SHP77 treated with DMSO at 0.1 percent for 48 hours (cell line): ENCODE results near the gene GRIN3A.

ENCODE experiments used
- DNase-seq: peaks from one replicate; lab custom pipeline; 2025; lab: John Stamatoyannopoulos, UW

Gene GRIN3A

GRCh38 chr9:101705135-101705661 is 33.2 kb downstream of the GRIN3A start:
- peak; percentile 85 for DNase-seq

- DNase-seq: no peak
Observed at GRCh38 chr9:101702257-101702656, 36.2 kb downstream of the GRIN3A start.

DNA sequence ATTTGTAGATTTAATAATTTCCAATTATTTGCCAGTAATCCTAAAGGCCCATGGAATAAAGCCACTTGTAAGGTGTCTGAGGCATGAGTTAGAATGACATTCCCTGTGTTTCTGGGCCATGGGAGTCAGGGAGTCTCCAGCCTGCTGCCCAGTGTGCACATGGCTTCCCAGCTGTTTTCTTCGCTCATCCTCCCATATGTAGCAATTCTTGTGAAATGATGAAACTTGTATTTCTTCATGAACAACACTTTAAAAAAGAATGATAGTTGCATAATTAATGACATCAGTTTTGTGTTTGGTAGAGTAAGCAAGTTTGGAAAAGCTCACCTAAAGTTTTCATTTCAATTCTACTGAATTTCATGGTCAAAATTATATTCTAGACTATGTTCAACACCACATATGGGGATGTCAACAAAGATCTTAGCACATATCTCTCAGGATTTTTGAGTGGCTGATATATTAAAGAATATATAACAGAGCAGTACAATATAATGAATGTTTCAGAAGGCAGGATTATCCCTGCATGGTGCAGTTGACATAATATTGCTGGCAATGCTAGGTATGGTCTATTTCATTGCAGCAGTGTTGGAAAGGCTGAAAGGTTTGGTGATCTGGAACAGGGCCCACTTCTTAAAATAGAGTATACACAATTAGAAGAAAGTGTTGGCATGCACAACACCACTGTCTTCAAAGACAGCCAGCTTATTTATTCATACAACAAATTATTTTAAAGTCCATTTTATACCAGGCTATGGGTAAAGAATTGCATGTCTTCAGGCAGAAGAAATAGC is 44.7 kb downstream of the GRIN3A start:
- no peak for DNase-seq

DNA sequence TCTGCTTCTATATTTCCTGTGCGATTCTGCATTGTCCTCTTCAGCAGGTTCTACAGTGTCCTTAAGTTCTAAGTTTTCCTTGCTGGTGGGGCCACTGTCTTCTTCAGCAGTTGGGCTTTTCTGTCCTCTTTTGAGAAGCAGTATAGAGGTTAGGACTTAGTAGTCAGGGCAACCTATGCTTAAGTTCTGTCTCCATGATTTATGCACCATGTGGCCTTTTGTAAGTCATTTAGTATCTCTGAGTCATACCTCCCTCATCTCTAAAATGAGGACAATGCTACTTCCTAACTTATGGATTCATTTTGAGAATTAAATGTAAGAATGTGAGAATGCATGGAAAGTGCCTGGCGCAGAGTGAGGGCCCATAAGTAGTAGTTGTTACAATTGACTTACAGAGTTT is 46.8 kb downstream of the GRIN3A start:
- DNase-seq: no peak

- DNase-seq: no peak
Observed at GRCh38 chr9:101689039-101689438, 49.4 kb downstream of the GRIN3A start.

- DNase-seq: no peak
Observed at GRCh38 chr9:101684665-101685064, 53.8 kb downstream of the GRIN3A start.

GRCh38 chr9:101683236-101683635 is 55.2 kb downstream of the GRIN3A start:
- no peak for DNase-seq

- no peak for DNase-seq
Observed at GRCh38 chr9:101677861-101678260, 60.6 kb downstream of the GRIN3A start.

- no peak for DNase-seq
Observed at GRCh38 chr9:101675341-101675740, 63.1 kb downstream of the GRIN3A start.

DNA sequence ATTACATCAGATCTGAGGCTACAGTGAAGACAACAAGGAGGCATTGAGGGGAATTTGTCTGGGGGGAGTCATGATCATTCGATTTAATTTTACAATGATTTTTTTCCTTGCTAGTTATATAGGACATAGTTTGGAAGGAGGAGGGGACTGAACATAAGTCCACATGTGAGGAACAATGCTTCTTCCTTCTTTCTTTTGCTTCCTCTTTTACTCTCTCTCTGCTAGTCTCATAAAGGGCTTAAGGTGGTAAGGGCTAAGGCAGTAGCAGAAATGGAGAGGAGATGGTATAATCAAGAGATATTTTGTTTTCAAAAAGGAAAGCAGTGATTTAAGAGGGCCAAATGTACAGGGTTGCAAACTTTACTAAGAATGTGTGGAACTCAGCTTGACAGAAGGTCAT is 64.3 kb downstream of the GRIN3A start:
- DNase-seq: no peak

DNA sequence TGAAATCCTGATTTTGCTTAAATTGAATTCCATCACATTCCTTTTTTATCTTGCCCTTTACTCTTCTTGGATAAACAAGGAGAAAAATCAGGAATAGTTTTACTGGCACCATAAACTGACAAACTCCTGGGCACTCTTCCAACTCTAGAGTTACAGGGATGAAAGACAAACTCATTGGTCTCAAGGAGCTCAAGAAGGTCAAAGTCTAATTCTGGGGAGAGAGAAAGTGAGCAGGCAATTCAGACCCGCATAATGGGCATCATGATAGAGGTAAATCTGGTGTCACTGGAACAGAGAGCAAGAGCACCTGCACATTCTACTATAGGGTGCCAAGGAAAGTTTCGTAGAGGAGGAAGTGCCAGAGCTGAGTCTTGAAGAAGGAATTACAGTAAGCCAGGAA is 64.8 kb downstream of the GRIN3A start:
- no peak for DNase-seq

DNA sequence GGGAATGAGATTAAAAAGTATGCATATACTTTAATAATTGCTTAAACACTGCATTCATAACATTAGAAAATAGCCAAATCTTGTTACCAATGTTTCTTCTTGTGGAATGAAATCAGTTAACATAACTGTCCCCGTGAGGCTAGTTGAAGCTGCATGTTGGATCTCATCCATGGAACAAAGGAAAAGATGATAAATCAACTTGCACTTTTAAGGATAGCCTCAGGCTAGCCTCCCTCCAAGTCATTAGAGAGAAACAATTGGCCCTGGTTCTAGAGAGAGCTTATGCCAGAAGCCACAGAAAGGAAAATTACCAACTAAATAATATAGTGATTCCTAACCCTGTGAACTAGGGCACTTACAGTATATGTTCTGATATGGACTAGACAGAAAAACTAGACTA is 66.9 kb downstream of the GRIN3A start:
- no peak for DNase-seq

GRCh38 chr9:101668421-101668820 is 70.0 kb downstream of the GRIN3A start:
- DNase-seq: no peak

DNA sequence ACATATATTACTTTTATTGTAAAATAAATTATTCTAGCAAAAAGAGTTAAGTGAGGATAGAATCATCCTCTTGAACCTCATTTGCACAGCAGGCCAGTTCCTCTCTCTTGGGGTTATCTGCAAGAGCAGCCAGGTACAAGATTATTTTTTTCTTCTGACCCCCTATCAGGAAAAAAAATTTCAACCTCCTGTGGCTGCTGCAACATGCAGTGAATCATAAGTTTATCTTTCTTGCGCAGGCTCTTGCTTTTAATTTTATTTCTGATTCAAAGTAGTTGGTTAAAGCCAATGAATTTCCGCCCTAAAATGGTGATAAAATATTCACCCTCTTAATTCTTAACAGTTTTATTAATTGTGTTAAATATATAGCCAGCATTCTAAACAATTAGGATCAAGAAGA is 74.0 kb downstream of the GRIN3A start:
- DNase-seq: no peak

DNA sequence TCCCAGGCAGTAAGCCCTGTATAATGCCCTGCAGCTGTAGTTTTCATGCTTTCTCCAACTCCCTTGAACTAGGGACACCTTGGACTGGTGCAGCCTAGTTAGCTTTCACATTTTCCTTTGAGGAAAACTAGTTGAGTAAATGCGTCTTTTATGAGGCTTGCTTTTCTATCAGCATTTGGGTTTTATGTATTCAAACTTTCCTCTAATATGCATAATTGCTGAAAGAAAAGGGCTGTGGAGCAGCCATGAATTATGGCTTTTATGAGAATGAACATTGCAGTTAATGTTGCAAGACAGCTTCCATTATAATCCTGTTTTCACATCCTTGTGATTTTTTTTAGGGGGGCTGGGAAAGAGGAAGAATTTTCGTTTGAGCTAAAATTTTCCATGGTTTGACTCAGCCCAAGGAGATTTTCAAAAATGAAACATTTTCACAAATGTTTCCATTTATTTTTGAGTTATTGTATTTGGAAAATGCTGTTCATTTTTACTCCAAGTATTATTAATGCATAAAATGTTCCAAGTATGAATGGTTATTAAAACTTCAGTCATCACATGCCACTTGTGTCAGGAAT is 85.8 kb downstream of the GRIN3A start:
- no peak for DNase-seq

GRCh38 chr9:101650142-101650541 is 88.3 kb downstream of the GRIN3A start:
- DNase-seq: no peak

DNA sequence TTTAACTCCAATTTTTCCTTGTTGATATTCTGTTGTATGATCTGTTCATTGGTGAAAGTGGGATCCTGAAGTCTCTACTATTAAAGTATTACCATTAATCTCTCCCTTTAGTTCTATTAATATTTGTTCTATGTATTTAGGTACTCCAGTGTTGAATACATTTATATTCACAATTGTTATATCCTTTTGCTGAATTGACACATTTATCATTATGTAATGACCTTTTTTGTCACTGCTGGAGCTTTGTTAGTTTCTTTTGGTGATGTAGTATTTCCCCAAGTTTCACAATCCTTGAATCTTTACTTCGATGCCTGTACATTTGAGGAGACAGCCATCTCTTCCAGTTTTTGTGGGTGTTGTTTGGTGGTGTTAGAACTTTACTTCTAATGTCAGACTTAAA is 90.0 kb downstream of the GRIN3A start:
- DNase-seq: no peak

DNA sequence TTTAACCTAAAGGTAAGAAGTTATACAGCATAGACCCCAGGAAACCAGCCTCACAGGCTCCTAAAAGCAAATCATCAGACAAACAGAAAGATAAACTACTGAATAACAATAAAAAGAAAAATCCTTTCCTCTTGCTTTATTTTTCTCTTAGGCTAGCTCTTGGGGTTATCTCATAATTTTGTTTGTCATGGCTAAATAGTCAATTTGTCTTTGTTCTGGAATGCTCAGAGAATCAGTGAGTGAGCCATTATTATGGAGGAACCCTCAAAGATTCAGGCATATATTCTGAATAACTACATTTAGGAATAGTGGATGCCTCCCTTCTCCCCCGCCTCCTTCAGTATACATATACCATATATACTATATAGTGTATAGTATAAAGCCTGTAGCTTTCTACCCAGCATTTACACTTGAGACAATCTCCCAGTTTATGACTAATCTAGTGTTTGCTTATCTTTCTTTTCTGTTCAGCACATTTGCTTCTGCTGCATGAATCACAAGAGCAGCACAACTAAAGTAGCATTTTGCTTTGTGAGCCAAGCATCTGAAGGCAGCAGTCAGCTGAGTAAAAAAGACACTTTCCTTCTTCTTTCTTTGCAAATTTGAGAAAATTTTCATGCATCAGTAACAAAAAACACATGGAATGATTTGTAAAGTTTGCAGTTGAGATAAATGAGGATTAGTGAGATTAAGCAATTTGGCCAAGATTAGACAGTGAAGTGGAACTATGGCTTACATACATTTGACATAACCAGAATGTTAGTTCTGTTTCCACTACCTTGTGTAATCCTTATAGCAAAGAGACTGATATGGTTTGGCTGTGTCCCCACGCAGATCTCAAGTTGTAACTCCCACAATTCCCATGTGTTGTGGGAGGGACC is 98.4 kb downstream of the GRIN3A start:
- DNase-seq: no peak

DNA sequence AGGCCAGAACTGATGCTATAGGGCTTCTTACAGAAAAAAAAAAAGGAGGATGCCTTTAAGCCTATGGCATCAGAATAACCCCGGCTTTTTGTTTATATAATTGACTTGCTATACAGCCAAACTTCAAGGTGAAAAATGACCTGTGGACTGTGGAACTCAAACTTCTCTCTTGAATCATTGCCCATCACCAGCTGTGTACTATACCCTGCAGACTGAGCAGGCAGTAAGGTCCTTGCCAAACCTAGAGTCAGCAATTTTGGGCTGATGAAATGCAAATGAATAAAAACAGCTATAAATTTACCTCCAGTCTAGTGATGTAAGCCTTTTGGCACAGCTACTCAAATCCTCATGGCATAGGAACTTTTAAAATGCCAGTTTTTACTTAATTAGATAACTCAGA is 99.1 kb downstream of the GRIN3A start:
- no peak for DNase-seq

DNA sequence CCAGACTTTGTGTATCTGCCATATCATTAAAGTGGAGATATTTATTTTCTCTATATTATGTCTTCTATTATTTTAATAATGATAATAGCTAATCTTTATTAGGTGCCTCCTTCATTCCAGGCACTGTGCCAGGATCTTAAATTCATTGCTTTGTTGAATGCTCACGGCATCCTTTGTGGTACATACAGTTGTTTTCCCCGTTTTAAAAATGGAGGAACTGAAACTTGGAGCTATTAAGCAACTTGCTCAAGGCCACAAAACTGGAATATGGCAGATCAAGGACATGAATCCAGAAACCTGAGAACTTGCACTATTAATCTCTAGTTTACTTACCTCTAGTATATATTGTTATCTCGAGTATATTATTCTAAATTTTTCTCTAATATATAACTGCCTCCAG is 102.2 kb downstream of the GRIN3A start:
- no peak for DNase-seq

DNA sequence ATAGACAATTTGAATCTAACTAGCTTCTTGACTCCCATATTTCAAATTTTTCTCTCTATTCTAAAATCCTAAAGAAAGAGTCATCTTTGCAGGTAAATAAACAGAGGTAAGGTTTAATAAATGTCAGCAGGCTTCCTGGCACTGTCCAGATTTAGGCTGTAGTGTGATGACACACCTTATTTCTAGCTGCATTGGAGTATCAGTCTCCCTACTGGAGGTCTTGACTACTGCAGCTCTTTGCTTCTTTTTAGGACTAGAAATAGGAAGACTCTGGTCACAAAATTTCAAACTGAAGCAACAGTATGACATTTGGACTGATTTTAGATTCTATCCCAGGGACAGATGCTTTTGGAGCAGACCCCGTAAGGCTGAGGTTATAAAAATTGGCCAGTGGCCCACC is 103.0 kb downstream of the GRIN3A start:
- no peak for DNase-seq

GRCh38 chr9:101634741-101635409 is 103.6 kb downstream of the GRIN3A start:
- no peak for DNase-seq
